GM20000 (cell line): ENCODE results near the gene MCAM.

ENCODE experiments used
- DNase-seq: peaks from one replicate; pipeline ENCODE4 v3.0.0; 2012; ENCODE audit warnings: low spot score
- TF ChIP-seq, protein P1 (sequence below): IDR thresholded peaks from 2 replicates; pipeline ENCODE4 v1.5.1; 2012; ENCODE audit warnings: mild to moderate bottlenecking, control low read depth; ENCODE audit errors: extremely low read depth, missing control alignments

MCAM gene

DNA sequence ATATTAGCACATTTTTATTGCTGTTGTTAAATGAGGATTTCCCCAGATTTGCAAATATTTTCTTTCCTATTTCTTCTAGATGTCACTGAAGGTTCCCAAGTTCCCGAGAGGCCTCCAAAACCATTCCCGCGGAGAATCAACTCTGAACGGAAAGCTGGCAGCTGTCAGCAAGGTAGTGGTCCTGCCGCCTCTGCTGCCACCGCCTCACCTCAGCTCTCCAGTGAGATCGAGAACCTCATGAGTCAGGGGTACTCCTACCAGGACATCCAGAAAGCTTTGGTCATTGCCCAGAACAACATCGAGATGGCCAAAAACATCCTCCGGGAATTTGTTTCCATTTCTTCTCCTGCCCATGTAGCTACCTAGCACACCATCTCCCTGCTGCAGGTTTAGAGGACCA, 17.5 kb downstream of the MCAM start:
- no peak for DNase-seq
- TF ChIP-seq, protein P1, sequence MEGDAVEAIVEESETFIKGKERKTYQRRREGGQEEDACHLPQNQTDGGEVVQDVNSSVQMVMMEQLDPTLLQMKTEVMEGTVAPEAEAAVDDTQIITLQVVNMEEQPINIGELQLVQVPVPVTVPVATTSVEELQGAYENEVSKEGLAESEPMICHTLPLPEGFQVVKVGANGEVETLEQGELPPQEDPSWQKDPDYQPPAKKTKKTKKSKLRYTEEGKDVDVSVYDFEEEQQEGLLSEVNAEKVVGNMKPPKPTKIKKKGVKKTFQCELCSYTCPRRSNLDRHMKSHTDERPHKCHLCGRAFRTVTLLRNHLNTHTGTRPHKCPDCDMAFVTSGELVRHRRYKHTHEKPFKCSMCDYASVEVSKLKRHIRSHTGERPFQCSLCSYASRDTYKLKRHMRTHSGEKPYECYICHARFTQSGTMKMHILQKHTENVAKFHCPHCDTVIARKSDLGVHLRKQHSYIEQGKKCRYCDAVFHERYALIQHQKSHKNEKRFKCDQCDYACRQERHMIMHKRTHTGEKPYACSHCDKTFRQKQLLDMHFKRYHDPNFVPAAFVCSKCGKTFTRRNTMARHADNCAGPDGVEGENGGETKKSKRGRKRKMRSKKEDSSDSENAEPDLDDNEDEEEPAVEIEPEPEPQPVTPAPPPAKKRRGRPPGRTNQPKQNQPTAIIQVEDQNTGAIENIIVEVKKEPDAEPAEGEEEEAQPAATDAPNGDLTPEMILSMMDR: no peak

DNA sequence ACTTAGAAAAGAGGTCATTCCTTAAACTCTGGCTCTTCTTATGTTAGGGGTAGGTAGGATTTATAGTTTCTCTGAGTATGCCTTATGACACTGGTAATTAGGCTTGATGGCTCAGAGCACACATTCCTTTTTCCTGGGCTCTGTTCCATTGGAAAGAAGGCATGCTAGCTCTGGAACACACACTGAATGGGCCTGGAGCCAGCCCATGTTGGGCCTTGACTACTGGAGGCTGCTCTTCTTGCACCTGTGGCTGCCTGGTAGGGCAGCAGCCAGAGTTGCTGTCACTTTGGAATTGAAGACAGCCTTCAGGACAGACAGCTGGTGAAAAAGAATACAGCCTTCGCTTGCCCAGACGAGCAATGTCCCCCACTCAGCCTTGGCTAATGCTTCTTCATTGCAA, 18.2 kb downstream of the MCAM start:
- DNase-seq: no peak
- TF ChIP-seq, protein P1: no peak

DNA sequence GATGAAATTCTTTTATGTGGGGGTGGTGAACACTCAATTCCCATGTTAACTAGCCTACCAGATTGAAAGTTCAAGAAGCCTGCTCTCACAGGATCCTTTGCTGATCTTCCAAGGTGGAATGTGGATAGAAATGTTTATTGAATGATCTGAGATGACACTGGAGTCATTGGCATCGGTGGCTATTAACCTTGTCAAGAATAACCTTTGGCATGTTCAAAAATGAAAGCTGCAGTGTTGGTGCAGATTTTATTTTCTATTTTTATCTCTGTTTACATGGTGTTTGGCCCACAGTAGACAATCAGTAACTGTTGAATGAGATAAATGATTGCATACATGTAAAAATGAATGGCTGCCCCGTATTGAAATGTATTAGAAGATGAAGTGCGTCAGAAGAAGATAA, 19.0 kb downstream of the MCAM start:
- no peak for DNase-seq
- TF ChIP-seq, protein P1: no peak

DNA sequence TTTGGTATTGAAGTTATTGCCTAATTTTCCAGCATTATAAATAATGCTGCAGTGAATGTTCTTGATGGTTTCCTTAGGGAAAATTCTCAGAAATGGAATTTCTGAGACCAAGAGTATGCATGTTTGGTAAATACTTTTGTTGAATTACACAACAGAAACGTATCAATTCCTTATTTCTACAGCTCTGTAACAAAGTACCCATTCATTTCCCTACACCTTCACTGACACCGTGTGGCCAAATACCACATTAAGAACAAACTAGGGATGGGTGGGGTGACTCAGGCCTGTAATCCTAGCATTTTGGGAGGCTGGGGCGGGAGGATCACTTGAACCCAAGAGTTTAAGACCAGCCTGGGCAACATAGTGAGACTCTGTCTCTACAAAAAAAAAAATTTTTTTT, 21.8 kb downstream of the MCAM start:
- no peak for DNase-seq
- TF ChIP-seq, protein P1: no peak

DNA sequence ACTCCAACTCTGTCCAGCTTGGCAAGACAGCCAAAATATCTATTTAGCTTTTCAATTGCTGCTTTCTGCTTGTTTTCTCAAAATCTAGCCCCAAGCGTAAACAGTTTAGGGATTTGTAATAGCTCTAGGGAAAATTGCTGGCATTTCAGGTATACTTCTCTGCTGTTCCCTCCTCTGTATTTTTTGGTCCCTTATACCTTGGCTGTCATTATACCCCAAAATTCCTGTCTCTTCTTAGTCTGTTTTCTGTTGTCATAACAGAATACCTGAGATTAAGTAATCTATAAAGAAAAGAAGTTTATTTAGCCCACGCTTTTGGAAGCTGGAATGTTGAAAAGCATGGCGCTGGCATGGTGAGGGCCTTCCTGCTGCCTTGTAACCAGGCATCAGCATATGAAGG, 23.5 kb downstream of the MCAM start:
- TF ChIP-seq, protein P1: no peak
- no peak for DNase-seq

DNA sequence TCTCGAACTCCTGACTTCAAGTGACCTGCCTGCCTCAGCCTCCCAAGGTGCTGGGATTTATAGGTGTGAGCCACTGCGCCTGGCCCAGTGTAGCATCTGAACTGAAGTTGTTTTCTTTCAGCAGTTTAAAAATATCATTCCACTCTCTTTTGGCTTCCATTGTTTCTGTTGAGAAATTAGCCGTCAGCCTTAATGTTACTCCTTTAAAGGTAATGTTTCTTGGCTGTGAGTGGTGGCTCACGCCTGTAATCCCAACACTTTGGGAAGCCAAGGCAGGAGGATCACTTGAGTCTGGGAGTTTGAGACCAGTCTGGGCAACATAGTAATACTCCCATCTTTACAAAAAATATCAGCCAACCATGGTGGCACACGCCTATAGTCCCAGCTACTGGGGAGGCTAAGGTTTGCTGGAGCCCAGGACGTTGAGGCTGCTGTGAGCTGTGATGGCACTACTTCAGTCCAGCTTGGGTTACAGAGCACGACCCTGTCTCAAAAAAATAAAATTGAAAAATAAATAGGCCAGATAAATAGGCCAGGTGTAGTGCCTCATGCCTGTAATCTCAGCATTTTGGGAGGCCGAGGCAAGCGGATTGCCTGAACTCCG, 25.9 kb downstream of the MCAM start:
- TF ChIP-seq, protein P1: no peak
- DNase-seq: no peak

DNA sequence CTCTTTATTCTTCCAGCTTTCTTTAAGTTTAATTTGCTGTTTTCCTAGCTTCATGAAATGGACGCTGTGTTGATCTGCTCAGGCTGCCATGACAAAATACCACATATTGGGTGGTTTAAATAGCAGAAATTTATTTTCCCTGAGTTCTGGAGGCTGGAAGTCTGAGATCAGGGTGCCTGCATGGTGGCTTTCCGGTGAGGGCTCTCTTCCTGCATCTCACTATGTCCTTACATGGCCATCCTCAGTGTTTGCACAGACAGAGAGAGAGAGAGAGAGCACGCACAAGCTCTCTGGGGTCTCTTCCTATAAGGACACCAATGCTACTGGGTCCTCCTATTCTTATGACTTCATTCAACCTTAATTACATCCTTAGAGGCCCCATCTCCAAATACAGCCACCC, 28.7 kb downstream of the MCAM start:
- DNase-seq: no peak
- TF ChIP-seq, protein P1: no peak

DNA sequence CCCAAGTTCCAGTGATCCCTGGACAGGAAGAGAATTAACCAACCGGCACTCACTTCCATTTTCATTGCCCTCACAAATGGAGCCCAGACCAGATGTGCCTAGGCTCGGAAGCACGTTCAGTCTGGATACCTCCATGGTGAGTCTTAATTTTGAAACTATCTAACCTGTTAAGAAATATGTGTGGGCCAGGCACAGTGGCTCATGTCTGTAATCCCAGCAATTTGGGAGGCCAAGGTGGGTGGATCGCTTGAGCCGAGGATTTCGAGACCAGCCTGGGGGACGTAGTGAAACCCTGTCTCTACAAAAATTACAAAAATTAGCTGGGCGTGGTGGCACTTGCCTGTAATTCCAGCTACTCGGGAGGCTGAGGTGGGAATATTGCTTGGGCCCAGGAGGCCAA, 31.5 kb downstream of the MCAM start:
- no peak for DNase-seq
- TF ChIP-seq, protein P1: no peak
